Glomerular visceral epithelial cell (primary cell): ENCODE results near the gene TCAP.

Source experiments
- DNase-seq: peaks from one replicate; pipeline ENCODE4 v3.0.0-alpha.2; 2016; ENCODE audit errors: extremely low spot score

The TCAP gene, protein sequence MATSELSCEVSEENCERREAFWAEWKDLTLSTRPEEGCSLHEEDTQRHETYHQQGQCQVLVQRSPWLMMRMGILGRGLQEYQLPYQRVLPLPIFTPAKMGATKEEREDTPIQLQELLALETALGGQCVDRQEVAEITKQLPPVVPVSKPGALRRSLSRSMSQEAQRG

DNA sequence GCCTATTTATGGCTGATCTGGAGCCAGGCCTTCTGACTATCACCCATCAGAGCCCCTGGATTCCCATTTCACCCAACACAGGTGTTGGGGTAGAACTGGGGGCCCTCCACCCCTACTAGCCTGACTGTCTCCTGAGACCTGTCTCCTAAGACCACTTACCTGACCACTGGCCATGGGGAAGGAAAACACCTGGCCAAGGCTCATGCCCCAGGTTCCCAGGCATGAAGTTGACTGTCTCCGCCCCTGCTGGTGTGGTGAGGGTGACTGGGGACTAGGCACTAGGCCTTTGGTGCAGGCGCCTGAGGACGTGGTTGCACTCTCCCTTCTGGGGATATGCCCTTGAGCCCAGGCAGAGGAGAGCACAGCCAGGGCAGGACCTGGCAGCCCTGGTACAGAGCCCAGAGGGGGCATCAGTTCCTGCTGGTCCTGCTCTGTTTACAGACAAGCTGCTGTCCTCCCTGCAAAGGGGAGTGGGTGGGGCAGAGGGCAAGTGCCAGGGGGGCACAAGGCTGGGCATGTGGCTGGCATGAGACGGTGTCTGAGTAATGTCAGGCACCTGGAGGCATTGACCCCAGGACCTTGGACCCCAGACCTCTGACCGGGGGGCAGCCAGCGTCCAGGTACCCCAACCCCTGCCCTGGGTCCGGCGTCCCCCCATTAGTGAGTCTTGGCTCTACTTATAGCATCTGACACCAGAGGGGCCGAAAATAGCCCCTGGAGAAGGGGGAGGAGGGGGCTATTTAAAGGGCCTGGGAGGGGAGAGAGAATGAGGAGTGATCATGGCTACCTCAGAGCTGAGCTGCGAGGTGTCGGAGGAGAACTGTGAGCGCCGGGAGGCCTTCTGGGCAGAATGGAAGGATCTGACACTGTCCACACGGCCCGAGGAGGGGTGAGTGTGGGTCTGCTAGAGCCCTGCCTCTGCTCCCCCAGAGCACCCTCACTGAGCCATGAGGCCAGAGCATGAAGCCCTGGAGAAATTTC lies at the start of gene TCAP:
Gene TCAP (plus strand): TSS at position 769 of the 981 bp plus-strand sequence. CDS start 11 bp downstream, at position 780.
- DNase-seq, result no peak

DNA sequence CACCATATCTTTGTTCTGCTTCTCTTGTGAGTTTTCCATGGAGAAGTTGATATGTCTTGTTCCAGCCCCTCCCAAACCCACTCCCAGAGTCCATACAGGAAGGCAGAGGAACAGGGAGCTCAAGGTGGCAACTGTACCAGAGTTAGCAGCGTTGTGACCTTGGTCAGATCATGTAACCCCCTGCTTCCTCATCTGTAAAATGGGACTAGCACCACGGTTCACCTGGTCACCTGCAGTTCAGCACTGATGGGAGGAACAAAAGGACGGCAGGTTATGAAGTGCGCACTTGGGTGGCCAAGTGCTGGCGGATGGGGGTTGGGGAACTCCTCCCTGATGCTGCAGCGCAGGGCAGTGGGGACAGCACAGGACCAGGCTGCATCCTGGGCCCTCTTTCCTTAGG lies 49.7 kb upstream of the TCAP start:
- no peak for DNase-seq

DNA sequence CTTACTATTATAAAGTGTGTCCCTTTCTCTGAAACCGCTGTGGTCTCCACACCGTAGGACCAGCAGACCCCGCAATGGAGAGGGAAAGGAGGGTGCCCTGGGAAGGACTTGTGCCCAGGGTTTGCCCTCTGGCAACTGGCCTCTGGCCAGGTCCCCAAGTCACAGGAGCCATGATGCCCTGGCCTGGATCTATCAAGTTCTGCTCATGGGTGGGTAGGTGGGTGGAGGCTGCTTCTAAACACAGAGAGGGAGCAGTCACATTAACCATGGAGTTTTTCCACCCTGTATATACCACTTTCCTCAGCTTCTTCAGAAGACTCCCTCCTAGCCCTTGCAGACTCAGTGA lies 48.1 kb upstream of the TCAP start:
- no peak for DNase-seq

DNA sequence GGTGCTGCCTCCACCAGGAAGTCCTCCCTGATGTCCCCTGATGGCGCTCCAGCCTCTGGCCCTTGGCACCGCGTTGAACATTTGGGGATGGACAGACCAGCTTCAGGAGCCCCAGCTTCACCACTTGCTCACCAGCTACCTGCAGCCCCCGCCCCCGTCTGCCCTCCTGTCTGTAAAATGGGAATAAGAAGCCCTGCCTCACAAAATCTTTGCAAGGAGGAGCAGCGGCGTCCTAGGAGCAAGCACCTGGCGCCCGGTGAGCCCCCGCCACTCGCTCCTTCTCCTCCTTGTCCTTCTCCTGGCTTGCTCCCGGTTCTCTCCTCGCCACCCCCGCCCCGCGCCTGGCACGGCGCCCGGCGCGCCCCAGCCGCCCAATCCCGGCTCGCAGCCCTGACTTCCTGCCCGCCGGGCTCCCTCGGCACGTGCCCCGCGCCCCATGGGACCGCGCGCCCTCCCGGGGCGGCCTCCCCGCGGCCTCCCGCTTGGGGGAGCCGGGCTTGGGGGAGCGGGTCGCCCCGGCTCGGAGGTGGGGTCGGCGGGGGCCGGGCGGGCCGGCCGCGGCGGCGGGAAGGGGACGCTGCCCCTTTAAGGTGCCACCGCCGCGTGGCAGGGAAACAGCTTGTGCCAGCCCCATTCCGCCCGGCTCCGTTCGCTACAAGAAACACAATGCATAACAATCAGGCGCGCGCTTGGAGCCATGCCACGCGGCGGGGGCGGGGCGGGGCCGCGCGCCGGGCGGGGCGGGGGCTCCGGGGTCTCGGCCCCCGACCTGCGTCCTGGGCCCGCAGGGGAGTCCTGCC lies 47.5 kb upstream of the TCAP start:
- peak; percentile 75 for DNase-seq

DNA sequence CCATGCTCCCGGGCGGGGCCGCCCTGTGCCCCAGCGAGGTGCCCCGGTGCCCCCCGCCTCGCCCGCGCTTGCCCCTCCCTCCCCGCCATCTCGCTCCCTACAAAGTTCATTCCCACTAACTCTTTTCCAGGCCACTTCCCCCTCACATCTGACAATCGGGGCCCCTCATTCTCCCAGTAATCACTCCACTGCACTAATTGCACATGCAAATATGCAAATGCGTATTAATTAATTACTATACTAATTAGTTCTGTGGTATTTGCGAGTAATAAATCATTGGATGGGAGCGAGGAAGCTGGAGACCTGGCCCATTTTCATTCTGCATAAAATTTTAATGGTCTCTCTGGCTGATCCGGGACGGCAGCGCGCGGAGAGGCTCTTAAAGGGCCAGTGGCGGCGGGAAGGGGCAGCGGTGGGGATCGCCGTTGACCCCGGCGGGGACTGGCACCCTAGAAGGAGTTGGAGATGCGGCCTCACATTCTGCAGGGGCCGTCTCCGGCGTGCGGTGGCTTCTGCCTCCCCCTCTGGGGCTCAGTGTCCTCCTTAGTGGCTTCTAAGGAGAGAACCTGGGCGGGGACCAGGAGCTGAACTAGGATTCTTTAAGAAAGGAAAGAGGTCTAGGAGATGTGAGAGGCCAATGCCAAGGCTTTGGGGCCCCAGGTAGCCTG lies 46.8 kb upstream of the TCAP start:
- DNase-seq, result no peak

DNA sequence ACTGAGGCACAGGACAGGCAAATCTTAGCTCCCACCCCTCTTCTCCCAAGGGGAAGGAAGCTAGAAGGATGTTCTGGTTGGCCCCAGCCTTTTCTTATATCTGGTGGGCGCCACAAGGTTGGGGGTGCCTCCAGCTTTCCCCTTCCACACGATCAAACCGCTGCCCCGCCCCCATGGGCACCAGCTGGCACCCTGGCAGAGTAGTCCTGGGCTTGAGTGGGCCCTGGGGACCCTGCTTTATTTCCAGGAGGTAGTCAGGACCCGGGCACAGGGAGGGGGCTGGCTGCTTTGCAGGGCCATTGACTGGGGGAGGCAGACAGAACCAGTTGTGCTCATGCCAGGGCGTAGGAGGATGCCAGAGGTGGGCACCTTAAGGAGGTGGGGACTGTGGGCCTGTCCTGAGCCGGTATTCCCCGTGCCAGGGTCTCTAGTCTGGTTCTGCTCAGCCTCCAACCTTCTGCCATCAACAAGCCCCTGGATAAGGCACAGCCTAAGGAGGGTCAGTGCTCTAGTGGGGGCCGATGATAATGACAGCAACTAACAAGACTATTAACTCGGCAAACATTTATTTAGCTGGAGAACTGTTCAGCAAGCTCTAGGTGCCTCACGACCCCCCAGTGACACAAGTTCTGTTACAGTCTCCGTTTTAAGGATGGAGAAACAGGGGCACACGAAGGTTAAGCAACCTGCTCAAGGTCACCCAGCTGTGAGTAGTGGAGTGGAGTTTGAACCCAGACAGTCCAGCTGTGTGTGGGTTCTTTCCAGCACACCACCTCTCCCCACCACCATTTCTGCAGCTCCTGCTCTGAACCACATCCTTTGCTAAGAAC lies 46.0 kb upstream of the TCAP start:
- DNase-seq, result no peak

DNA sequence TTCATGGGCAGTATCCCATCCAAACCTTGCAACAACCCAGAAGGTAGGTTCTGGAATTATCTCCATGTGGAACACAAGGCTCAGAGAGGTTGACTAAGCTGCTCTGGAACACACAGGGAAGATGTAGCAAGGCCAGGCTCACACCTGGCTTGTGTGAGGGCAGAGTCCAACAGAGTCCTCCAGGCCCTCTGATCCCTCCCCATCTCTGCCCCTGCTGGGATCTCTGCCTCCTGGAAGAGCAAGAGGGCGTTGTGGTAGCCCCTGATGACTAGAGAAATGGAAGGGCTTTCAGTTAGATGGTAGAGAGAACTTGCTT lies 45.4 kb upstream of the TCAP start:
- DNase-seq, result no peak

DNA sequence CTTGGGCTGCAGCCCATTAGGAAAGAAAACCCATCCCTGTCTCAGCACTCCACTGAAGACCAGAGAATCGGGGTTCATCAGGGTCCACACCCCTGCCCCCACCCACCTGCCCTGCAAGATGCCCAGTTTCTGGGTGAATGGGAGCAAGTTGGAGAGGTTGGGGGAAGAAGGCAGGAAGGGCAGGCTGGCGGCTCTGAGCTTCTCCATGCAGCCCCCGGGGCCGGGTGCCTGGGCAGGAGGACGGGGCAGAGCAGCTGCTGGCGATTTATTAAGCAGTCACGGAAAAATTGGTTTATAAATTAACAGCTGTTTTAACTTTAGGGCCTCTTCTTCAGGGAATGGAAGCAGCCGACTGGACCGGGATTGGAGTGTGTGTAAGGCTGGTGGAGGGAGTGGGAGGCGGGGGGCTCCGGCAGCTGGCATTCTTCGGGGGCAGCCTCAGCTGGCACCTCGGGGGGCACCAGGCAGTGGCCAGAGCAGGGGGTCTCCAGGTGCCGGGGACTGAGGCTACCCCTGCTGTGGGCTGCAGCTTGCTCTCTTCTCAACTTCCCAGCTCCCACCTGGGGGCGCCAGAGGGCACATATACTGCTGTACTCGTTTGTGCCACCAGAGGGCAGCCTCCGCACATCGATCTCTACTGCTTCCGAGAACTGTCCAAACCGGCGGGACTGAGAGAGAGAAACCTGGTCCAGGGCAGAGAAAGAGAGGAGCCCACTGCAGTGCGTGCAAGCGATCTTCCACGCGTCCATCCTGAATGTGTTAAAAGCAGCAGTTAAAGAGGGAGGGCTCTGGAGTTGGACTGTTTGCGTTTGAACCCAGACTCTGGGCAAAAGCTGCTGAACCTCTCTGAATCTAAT lies 43.4 kb upstream of the TCAP start:
- peak; percentile 88 for DNase-seq

DNA sequence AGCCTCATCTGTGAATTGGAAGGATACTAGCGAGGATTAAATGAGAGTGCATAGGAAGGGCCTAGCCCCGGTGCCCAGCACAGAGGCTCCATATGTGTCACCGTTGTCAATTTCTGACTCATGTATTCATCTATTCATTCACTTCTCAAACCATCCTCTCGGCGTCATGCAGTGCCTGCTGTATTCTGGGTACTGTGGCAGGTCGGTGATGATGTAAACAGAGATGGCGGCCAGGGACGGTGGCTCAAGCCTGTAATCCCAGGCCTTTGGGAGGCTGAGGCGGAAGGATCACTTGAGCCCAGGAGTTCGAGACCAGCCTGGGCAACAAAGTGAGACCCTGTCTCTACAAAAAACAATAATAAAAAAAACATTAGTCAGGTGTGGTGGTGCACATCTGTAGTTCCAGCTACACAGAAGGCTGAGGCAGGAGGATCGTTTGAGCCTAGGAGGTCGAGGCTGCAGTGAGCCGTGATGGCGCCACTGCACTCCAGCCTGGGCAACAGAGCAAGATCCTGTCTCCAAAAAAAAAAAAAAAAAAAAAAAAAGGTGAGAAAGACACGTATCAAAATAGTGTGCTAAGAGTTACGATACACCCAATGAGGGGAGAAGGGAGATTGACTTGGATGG lies 42.7 kb upstream of the TCAP start:
- peak; percentile 18 for DNase-seq

DNA sequence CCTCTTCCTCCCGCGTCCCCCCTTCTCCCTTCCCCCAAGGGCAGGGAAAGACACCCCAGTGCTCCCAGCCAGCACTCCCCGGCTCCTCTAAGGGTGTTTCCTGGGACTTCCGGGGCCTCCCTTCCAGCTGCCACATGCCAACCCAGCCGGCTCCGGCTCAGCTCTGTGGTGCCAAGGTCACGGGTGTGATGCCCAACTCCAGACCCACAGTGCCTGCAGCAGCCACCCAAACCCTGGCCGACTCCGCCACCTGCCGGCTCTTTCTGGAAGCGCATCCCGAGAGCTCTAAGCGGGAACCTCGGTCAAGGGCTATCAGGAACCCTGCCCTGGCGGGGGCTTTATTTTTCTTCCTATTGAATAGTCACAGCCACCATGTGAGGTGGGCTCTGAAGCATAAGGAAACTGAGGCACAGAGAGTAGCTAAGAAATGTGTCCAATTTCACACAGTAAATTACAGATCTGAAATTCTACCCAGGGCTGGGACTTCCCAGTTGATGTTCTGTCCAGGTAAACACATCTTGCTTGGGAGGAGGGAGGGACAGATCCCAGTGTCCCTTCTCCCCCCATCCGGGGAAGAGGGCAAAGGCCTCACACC lies 41.7 kb upstream of the TCAP start:
- peak; percentile 82 for DNase-seq

DNA sequence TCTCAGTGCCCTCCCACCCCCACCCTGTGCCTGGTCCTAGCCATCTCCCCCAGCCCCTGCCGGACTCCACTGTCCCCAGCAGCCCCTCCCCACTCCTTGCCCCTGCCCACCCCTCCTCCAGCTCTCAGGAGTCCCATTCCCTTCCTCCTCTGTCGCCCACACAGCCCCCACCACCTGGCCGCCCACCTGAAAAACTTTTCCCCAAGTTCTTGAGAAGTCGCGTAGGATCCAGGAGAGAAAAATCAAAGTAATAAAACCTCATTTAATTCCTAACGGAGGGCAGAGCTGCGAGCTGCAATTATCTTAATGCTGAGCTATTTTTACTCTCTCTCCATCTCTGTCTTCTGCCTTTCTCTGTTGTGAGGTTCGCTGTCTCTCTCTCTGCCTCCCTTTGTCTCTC lies 40.8 kb upstream of the TCAP start:
- no peak for DNase-seq

DNA sequence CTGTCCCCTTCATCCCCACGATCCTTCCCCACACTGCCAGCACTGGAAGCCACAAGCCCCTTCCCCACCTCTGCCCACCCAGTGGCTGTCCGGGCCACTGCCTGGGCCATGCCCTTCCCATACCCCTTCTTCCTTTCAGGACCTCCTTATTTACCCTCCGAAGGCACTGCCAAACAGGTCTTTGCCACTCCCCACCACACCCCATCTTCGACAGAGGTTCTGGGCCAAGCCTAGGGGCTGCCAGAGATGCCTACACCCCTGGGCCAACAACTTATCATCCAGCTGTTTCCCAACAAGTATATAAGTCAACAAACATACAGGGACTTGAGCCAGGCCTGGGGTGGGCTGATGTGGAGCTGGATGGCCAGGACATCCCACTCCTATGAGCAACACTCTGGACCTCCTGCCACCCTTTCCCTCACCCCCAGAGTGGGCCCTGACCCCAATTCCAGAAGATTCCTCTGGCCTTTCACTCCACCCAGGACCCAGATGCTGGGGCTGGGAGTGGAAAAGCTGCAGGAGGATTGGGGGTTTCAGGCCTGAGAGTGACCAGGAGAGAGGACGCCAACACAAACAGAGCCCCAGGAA lies 39.9 kb upstream of the TCAP start:
- DNase-seq, result no peak

DNA sequence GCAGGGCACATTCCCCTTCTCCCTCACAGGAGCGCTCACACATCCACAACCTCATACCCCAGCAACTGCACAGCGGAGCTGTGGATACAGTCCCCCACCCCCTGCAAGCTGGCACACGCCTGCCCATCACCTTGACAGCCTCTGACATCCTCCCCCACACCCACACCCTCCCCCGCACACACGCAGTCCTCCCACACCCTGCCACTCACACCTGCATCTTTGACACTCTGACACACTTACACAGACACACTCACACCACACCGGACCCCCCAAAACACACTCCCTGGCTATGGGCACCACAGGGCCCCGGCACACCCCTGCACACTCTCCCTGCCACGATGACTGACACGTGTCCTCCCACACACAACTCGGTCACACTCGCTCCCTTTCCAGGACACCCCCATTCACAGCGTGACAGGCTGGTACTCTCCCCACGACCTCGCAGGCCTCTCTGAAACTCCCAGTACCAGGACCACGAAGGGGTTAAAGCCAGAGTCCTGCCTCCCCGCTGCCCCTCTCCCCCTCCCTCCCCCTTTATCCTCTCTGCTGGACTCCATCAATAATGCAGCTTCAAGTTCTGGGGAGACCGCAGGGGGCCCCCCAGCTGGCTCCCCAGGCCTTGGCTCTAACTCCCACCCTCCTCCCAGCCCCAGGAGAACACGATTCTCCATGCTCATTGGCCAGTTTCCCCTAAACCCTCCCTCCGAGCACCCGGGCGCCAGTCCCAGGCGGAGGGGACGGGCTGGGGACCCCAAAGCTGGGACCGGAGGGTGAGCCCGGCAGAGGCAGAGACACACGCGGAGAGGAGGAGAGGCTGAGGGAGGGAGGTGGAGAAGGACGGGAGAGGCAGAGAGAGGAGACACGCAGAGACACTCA lies 38.7 kb upstream of the TCAP start, which contains the start of gene PPP1R1B:
Gene PPP1R1B (plus strand): TSS at position 782 of the 876 bp plus-strand sequence. CDS start 441 bp downstream, outside the sequence.
- DNase-seq, result no peak

DNA sequence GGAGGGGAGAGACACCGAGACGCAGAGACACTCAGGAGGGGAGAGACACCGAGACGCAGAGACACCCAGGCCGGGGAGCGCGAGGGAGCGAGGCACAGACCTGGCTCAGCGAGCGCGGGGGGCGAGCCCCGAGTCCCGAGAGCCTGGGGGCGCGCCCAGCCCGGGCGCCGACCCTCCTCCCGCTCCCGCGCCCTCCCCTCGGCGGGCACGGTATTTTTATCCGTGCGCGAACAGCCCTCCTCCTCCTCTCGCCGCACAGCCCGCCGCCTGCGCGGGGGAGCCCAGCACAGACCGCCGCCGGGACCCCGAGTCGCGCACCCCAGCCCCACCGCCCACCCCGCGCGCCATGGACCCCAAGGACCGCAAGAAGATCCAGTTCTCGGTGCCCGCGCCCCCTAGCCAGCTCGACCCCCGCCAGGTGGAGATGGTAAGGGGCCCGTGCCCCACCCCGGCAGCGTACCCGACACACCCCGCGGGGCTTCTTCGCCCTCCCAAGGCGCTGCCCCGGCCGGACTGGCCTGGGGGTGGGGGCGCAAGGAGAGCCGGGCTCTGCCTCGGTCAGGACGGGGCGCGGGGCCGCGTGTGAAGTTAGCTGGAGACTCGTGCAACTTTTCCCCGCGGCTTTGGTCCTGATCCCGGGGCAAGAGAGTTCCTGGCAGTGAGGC lies 38.0 kb upstream of the TCAP start:
- no peak for DNase-seq

DNA sequence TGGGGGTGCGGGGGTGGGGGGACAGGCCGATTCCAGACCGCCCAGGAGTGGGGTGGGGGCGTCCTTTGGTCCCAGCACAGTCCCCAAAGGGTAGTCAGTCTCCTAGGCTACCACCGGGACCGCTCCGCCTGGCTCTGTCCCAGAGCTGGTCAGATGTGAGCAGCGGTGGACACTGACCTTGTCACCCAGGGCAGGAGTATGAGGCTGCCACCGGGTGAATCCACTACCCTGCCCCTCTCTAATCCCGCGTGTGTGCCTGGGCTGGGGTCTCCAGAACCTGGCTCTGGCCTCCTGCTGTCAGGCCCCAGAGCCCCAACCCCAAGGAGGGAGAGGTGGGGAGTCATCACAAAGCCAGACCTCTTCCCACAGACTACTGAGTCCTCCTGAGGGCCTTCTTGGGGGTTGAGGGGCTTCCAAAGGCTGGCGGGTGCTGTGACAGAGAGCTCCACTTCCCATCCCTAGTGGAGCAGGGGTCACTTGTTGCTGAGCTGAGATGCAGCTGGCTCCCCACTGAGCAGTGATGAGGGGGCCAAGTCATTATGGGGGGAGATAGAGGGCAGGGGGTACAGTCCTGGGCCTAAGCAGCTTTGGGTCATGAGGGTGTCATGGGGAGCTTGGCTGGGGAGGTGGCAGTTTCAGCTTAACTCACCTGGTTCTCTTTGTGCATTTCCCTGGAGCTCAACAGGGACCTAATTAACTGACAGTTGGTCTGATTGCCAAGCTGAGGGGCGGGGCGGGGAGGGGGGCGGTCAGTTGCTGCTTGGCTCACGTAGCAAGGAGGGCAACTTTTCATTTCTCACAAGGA lies 37.2 kb upstream of the TCAP start:
- no peak for DNase-seq
